SK-N-MC (cell line): ENCODE results near the gene SCFD2.

Experiments used
- EZH2 ChIP-seq: fragments of 200-600 bp; sonication (generic); IDR thresholded peaks from one replicate; pipeline ENCODE4 v1.6.1; 2017; ENCODE audit warnings: antibody characterized with exemption
- POLR2AphosphoS5 ChIP-seq: IDR thresholded peaks from 2 replicates; pipeline ENCODE4 v1.6.1; 2012; ENCODE audit warnings: mild to moderate bottlenecking, low read depth, low read length, borderline replicate concordance

GRCh38 chr4:53280846-53281245 is 85.0 kb downstream of the SCFD2 start:
- TF ChIP-seq POLR2AphosphoS5: no peak
- TF ChIP-seq EZH2: no peak
